HG02885 (cell line): ENCODE data around the gene SPEG.
"Not testable (repeated sequence)": the region's sequence is repeated elsewhere in the genome, so short reads cannot be mapped to it uniquely, and the experiment has no call there.

Experiments
- ATAC-seq: cut with Tn5 transposase; IDR thresholded peaks from one replicate; pipeline ENCODE4 v1.9.1; 2021; ENCODE audit warnings: mild to moderate bottlenecking; ENCODE audit not compliant: unreplicated experiment, poor library complexity

SPEG gene

DNA sequence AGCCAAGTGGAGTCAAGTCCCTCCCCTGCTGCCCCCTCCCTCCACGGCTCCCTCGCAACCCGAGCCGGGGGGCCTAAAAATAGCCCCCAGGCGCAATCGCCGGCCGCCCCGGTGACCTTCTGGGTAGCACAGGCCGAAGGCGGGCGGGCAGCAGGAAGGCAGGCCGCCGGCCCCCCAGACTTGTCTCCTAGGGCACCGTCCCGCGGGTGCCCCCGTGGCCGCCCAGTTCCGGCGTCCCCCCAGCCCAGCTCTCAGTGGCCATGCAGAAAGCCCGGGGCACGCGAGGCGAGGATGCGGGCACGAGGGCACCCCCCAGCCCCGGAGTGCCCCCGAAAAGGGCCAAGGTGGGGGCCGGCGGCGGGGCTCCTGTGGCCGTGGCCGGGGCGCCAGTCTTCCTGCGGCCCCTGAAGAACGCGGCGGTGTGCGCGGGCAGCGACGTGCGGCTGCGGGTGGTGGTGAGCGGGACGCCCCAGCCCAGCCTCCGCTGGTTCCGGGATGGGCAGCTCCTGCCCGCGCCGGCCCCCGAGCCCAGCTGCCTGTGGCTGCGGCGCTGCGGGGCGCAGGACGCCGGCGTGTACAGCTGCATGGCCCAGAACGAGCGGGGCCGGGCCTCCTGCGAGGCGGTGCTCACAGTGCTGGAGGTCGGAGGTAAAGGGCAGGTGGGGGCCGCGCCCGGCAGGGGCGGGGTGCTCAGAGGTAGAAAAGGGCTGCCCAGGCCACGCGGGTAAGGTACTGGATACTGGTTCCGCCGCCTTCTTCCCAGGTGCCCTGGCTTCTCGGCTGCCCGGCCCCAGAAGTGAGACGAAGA lies at the start of gene SPEG:
Gene SPEG (plus strand): TSS at position 126 of the 808 bp plus-strand sequence. CDS start 135 bp downstream, at position 261.
- no peak for ATAC-seq

DNA sequence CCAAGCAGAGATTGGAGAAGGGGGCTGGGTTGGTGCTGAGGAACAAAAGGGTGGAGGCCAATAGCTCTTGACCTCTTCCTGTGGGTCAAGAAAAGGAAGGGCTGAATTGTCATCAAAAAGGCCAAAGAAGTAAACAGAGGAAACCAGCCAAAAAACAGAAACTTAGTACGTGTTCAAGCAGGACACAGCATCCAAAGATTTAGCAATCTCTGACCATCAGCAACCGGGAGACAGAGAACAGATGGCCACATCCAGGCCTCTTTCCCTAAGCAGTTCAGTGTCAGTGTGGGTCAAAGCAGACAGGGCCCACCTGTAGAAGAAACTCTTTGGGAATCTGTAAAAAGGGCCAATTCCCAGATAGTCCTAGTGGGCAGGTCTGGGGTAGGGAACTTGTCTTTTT lies 49.8 kb upstream of the SPEG start:
- no peak for ATAC-seq

DNA sequence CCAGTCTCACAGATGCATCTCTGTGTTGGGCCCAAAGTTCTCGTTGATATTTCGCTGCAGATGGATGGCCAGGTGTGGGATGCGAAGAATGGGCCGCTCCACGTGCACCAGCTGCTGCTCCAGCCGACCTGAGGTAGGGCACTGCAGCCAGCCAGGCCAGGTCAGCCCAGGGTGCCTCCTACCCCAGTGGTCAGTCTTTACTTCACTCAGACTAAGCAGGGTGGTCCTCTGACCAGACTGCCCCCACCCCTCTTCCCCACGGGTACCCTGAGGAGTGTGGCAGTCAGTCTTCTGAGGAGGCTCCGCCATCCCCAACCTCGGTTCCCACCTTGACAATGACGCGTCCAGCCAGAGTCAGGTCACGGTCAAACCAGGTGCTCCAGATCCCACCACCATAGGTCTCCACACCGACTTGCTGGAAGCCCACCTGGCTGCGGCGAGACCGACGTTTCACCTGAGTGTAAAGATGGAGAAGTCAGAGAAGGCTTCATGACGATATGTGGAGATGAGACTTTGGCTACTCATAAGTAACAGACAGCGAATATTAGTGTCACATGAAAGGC lies 48.6 kb upstream of the SPEG start:
- ATAC-seq = no peak

DNA sequence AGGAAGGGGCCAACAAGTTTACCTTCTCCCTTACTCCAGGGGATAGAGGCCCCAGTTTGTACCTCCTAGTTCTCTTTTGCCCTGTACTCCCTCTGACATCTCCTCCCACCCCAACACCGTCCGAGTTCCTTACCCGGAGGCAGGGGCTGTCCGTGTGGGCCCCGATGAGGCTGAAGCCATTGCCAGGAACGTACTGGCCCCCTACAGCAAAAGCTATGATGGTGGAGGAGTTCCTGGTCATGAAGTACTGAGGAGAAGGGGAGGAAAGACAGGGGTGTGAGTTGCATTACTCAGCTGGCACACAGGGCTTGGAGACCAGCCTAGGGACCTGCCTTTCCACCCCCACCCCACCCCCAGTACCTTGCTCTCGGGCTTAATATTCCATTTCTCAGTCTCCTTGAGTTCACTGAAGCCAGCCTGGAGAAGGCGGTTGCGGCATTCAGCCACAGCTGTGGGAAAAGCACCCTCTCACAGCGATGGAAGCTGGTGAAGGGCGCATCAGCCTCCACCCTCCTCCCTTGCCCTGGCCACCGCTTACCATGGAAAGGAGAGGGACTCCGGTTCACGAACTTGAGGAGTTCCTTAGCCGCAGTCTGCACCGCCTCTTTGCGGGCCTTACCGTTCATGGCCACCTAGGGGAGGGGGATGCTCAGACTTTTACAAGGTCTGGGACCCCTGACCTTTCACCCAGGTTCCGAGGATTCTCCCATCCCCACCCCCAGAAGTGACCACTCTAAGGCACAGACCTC lies 47.9 kb upstream of the SPEG start:
- ATAC-seq = no peak

DNA sequence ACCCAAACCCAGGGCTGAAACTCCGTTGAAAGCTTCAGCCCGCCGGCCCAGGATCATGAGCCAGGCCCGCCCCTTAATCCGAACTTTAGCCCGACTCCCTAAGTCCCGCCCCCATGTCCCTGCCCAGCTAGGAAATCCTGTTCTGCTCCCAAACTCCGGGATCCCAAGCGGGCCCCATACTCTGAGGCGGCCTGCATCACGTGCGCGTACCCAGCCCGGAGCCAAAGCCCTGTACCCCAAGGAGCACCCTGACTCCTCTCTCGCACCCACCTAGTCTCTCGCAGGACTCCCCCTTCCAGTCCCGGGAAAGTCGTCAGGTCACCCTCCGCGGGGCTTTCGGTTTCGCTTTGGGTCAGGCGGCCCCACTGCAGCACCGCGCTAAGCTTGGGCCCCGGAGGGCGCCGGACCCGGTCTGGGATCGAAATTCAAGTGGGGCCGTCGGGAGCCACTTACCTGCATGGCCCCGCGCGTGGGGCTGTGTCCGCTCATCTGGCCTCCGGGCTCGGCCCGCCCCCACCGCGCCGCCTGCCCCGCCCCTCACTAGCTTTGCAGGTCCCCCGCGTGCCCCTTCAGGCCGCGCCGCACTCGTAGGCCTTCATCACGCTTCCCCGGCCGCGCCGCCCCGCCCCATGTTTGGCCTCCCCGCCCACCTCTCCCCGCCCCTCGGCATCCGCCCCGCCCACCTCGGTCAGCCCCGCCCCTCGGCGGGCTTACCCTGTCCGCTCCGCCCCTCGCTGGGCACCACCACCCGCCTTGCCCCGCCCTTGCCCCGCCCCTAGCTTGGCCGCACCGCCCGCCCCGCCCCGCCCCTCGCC lies 47.1 kb upstream of the SPEG start, which contains the start of gene DNPEP:
Gene DNPEP (minus strand): TSS at position 607 of the 815 bp plus-strand sequence. CDS start 118 bp downstream, at position 489.
- peak; percentile 62 for ATAC-seq

DNA sequence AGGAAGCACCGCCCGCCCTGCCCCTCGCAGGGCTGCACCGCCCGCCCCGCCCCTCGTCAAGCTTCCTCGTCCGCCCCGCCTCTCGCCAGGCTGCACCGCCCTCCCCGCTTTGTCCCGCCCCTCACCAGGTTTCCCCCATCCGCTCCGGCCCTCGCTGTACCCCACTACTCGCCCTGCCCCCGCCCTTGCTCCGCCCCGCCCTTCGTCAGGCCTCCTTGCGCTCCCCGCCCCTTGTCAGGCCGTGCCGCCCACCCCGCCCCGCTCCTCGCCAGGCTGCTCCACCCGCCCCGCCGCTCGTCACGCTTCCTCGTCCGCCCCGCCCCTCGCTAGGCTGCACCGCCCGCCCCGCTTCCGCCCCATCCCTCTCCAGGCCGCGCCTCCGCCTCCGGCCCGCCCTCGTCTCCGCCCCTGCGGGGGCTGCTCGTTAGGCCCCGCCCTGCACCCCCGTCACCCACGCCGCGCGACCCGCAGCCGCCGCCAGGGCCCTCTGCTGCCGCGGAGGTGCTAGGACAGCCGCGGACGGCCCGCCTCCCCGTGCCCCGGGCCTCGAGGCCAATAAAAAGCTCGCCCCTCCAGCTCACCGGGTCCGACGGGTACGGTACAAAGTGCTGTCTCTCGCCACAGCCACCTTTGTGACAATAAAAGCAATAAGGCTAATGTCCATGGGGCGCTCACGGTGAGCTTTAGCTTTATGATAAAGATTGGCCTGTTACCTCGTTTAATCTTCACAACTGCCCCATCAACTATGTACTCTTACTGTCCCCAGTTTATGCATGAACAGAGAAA lies 46.3 kb upstream of the SPEG start:
- peak; percentile 80 for ATAC-seq

DNA sequence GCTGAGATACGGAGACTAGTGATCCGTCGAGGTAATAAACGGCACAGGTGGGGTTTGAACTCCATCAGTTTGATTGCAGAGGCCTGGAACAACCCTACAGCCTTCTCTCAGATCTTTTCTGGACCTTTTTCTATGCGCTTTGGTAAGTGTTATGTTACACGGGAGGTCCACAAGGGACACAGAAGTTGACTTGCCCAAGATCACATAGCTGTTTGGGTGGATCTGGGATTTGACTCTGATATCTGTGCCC lies 45.8 kb upstream of the SPEG start:
- ATAC-seq = no peak

DNA sequence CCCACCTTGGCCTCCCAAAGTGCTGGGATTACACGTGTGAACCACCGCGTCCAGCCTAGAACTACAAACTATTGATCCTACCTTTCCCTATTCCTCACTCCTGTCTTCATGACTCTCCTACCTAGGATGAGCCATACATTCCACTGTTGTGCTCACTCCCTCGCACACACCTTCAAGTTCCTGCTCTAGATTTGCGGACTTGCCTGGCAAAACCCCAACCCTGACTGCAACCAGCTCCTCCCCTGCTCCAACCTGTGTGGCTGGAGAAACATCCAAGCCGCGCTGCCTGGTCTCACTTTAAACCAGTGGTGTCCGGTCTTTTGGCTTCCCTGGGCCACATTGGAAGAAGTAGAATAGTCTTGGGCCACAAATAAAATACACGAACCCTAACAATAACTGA lies 41.9 kb upstream of the SPEG start:
- no peak for ATAC-seq

DNA sequence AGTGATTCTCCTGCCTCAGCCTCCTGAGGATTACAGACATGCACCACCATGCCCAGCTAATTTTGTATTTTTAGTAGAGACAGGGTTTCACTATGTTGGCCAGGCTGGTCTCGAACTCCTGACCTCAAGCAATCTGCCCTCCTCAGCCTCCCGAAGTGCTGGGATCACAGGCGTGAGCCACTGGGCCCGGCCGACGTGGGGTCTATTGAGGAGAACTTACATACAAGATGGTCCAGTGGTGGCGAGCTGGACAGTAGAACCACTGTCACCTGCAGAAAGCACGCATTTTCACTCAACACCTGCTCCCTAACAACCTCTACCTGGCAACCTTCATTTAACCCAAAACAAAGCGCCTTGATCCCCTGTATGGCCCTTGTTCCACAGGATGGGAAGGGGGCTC lies 39.6 kb upstream of the SPEG start:
- not testable (repeated sequence) for ATAC-seq

DNA sequence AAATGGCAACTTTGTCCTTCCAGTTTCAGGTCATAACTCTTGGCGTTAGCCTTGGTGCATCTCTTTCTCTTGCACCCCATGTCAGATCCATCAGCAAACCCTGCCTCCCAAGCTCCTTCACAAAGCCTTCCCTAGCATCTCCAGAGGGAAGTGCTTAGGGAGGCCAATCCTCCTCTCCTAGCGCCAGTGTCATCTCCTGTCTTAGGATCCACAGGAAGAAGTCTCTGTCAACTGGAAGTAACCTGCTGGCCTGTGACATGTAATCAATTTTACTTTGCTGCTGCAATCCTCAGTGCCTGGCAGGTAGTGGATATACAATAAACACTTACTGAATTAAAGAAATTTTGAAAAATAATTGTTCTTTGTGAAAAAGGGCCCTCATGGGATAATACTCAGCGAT lies 39.0 kb upstream of the SPEG start:
- no peak for ATAC-seq

DNA sequence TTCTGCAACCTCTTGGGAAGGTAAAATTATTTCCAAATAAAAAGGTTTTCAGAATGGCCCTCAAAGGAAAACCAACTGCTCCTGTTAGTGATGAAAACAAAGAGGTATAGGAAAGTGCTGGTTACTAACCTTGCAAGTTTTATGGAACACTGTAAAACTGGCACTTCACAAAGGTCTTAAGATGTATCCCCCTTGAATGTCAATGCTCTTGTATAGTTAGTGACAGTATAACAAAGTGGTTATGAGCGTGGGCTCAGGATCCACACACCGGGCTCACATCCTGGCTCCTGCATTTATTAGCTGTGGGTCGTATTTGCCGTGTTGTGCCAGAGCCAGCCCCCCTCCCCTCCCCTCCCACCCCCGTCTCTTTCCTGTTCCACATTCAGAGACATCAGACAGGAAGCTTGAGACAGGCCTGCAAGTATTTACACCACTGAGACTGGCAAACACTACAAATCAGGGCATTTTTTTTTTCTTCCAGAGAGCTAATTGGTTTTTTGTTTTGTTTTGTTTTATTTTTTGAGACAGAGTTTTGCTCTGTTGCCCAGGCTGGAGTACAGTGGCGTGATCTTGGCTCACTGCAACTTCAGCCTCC lies 37.7 kb upstream of the SPEG start:
- no peak for ATAC-seq

DNA sequence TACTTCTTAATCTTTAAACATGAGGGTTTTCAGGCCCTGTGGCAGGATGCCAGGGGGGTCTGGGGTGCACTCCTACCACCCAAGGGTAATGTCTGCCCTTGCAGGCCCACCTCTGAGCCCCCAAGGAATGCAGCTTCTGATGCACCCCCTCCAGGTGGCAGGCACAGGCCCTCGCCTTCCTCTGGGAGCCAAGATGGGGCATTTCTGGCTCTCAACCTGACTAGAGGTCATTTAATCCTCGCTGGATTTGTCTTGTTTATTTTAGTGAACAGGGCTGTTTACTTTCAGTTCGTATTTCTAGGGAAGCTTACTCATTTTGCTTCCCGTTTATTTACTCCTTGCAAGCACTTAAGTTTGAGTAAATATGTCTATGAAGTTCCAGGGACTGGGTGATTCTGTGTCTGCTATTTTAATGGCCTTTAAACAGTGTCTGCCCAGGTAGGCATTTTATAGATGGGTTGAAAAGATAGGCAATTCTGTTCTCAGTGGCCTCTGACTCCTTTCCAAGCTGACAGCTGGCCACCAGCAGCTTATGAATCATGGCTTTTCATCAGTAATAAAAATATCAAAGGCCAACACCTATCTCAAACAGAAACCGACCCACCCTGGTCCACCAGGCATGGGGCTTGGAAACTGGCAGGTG lies 35.8 kb upstream of the SPEG start:
- ATAC-seq = no peak

DNA sequence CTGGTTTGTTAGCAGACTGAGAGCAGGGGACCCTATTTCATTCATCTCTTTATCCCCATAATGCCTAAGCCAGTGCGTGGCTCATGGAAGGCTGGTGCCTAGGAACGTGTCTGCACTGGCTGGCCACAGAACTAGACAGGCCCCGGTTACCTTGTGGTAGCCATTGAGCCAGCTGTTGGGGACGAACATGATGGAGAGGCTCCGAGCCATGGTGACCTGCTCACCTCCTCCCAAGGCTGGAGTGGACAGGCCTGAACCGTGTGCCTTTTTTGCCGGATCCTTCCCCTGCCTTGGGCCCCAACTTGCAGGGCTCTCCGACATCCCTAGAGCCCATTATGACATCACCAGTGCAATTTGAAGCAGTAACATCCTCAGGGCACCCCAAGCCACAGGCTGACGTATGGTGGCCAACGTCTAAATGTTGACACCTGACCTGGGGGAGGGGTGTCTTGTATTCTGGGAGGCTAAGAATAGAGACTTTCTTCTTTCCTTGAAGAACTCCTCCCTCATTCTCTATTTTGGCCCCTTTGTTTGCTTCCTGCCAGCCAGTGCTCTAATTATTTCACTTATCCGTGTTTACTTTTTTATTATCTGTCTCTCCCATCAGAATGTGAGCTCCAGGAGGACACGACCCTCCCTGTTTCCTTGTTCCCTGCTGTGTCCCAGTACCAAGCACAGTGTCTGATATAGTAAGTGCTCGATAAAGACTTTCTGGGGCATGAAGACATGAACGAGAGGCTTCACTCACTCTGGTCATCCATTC lies 34.7 kb upstream of the SPEG start:
- no peak for ATAC-seq

DNA sequence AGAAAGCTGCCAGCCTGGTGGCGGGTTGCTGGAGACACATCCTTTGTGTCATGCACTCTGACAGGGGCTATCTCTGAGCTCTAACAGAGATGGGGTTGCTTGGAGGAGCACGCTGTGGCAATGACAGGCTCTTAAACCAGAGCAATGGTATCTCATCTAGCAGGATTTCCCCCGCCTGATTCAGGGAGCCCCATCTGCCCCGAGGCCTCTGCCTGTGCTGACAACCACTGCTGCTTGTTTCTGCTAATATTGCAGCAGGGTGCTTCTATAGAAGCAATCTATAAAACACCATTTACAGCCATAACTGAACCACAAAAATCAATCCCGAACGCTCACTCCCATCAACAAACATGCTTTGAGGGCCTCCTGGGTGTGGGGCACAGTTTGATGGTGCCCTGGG lies 34.1 kb upstream of the SPEG start:
- no peak for ATAC-seq

DNA sequence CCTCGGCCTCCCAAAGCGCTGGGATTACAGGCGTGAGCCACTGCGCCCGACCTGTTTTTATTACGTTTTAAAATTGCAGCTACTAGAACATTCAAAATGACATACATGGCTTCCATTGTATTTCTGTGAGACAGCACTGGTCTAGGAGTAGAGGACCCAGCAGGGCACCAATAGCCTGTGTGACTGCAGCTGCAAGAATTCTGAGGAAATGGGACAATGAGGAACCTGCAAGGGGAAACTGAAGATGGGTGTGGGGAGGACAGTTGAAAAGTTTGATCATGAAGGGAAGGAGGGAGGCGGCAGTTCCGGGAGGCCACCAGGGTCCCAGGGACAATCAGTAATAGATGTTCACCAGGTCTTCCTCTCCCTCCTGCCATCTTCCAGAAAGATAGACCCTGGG lies 33.0 kb upstream of the SPEG start:
- no peak for ATAC-seq

DNA sequence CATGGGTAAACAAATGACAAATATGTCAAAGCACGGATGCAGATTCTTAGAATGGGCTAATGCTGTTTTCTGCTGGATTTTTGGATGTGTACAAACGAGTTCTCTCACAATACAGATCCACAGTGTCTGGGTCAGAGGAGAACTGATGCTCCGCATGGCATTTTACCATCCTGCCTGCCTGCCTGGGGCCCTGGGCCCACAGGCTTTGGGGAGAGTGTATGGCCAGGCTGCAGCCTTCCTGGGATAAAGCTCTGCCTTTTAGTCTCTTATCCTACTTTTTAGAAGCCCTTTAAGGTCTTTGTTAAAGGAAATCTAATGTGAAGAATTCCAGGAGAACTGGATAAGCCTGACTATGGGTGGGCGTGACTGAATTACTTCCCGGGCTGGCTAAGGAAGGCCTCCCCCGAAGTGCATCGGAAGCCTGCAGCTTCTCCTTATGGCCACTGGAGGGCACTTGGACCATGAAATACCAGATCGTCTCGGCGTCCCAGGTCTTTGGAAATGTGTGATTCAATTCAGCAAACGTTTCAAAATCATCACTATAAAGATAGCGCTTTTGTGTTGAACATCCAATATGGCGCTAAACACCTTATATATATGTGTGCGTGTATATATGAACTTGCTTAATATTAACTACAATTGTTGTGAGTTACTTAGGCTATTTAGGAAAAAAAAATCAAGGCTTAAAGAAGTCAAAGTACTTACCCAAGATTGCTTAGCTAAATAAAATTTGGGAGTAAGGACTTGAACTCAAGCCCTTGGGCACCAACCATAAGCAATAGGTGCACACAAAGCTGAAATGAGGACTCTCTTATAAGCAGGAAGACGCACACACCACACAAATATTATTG lies 31.8 kb upstream of the SPEG start:
- ATAC-seq = peak; percentile 72

DNA sequence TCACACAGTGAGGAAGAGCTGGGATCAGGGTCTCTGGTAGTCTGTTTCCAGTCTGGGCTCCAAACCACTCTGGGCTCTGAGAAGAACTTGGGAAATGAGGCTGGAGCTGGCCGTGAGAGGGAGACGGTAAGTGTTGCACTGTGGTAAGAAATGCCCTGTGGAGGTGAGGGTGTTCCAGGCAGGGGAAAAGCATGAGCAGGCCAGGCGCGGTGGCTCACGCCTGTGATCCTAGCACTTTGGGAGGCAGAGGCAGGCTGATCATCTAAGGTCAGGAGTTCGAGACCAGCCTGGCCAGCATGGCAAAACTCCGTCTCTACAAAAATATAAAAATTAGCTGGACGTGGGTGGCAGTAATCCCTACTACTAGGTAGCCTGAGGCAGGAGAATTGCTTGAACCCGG lies 30.8 kb upstream of the SPEG start:
- no peak for ATAC-seq
